ENCODE results near the gene AGAP3.

The AGAP3 gene

GRCh38 chr7:151078233-151079040 is 7.8 kb upstream of the AGAP3 start:
- no peak for FAIRE-seq
- no peak for DNase-seq (ENCODE audit: insufficient read length, low spot score)
- TF ChIP-seq TAF1 (IDR thresholded peaks at IDR 0.05; ENCODE audit: low read depth, low read length) (no peak), SPI1 (IDR thresholded peaks at IDR 0.05; ENCODE audit: low read depth, low read length) (no peak), POLR2AphosphoS5 (IDR thresholded peaks at IDR 0.05; ENCODE audit: low read depth, low read length) (no peak)

- DNase-seq (ENCODE audit: insufficient read length, low spot score) = no peak
- no peak for FAIRE-seq
- TF ChIP-seq PAX5 (IDR thresholded peaks at IDR 0.05; ENCODE audit: insufficient read depth, low read length, severe bottlenecking) (no peak), POLR2AphosphoS5 (IDR thresholded peaks at IDR 0.05; ENCODE audit: low read depth, low read length) (no peak)
These were observed 6.9 kb upstream of the AGAP3 start for GRCh38 chr7:151079199-151079910.

GRCh38 chr7:151080067-151080521 is 6.2 kb upstream of the AGAP3 start:
- TF ChIP-seq TAF1 (IDR thresholded peaks at IDR 0.05; ENCODE audit: low read depth, low read length) (no peak), POLR2AphosphoS5 (IDR thresholded peaks at IDR 0.05; ENCODE audit: low read depth, low read length) (0 out of 2 replicates have a peak, but pooled peaks have one; percentile 5)
- DNase-seq (ENCODE audit: insufficient read length, low spot score) (no peak), FAIRE-seq (no peak)

GRCh38 chr7:151080522-151081169 is 5.6 kb upstream of the AGAP3 start, which contains the start of gene FASTK:
Gene FASTK, minus strand, starts transcription at chr7:151080809. Its CDS starts 43 bp downstream, at chr7:151080766.
- peak; percentile 90 for FAIRE-seq
- TF ChIP-seq PAX5 (IDR thresholded peaks at IDR 0.05; ENCODE audit: insufficient read depth, low read length, severe bottlenecking) = no peak
- TF ChIP-seq SPI1 (IDR thresholded peaks at IDR 0.05; ENCODE audit: low read depth, low read length) = no peak
- peak; percentile 89 for TF ChIP-seq TAF1 (IDR thresholded peaks at IDR 0.05; ENCODE audit: low read depth, low read length)
- peak; percentile 81 for TF ChIP-seq POLR2AphosphoS5 (IDR thresholded peaks at IDR 0.05; ENCODE audit: low read depth, low read length)
- TF ChIP-seq POU2F2 (IDR thresholded peaks at IDR 0.05; ENCODE audit: low read depth, low read length) = no peak; the same call in 1 of the 2 replicates
- TF ChIP-seq POLR2A (IDR thresholded peaks at IDR 0.05; ENCODE audit: low read depth, low read length) = peak; percentile 84

GRCh38 chr7:151081170-151082101 is 4.8 kb upstream of the AGAP3 start:
- FAIRE-seq (no peak), DNase-seq (ENCODE audit: insufficient read length, low spot score) (no peak)
- TF ChIP-seq POU2F2 (IDR thresholded peaks at IDR 0.05; ENCODE audit: low read depth, low read length) (no peak), SPI1 (IDR thresholded peaks at IDR 0.05; ENCODE audit: low read depth, low read length) (no peak), POLR2AphosphoS5 (IDR thresholded peaks at IDR 0.05; ENCODE audit: low read depth, low read length) (no peak), TAF1 (IDR thresholded peaks at IDR 0.05; ENCODE audit: low read depth, low read length) (no peak), PAX5 (IDR thresholded peaks at IDR 0.05; ENCODE audit: insufficient read depth, low read length, severe bottlenecking) (no peak), POLR2A (IDR thresholded peaks at IDR 0.05; ENCODE audit: low read depth, low read length) (no peak)

More at GRCh38 chr7:151080522-151081169, 5.6 kb upstream of the AGAP3 start, which contains the start of gene FASTK:
- peak; percentile 98 for DNase-seq (ENCODE audit: insufficient read length, low spot score)

GRCh38 chr7:151082141-151083070 is 3.9 kb upstream of the AGAP3 start:
- no peak for TF ChIP-seq SPI1 (IDR thresholded peaks at IDR 0.05; ENCODE audit: low read depth, low read length)
- FAIRE-seq (no peak), DNase-seq (ENCODE audit: insufficient read length, low spot score) (no peak)

- TF ChIP-seq PAX5 (IDR thresholded peaks at IDR 0.05; ENCODE audit: insufficient read depth, low read length, severe bottlenecking) (no peak), SPI1 (IDR thresholded peaks at IDR 0.05; ENCODE audit: low read depth, low read length) (no peak), POLR2A (IDR thresholded peaks at IDR 0.05; ENCODE audit: low read depth, low read length) (no peak), POLR2AphosphoS5 (IDR thresholded peaks at IDR 0.05; ENCODE audit: low read depth, low read length) (no peak), TAF1 (IDR thresholded peaks at IDR 0.05; ENCODE audit: low read depth, low read length) (no peak), POU2F2 (IDR thresholded peaks at IDR 0.05; ENCODE audit: low read depth, low read length) (no peak)
- DNase-seq (ENCODE audit: insufficient read length, low spot score) (peak; percentile 79), FAIRE-seq (peak; percentile 70)
These were observed 3.0 kb upstream of the AGAP3 start, which contains the start of gene TMUB1 for GRCh38 chr7:151083071-151083823. Gene TMUB1, minus strand, starts transcription at chr7:151083493. Its CDS starts 930 bp downstream, at chr7:151082563.

GRCh38 chr7:151083824-151084160 is 2.5 kb upstream of the AGAP3 start:
- DNase-seq (ENCODE audit: insufficient read length, low spot score) = no peak
- no peak for FAIRE-seq

More at GRCh38 chr7:151083824-151084160, 2.5 kb upstream of the AGAP3 start:
- TF ChIP-seq POLR2AphosphoS5 (IDR thresholded peaks at IDR 0.05; ENCODE audit: low read depth, low read length) (no peak), TAF1 (IDR thresholded peaks at IDR 0.05; ENCODE audit: low read depth, low read length) (no peak), POLR2A (IDR thresholded peaks at IDR 0.05; ENCODE audit: low read depth, low read length) (no peak), SPI1 (IDR thresholded peaks at IDR 0.05; ENCODE audit: low read depth, low read length) (no peak), PAX5 (IDR thresholded peaks at IDR 0.05; ENCODE audit: insufficient read depth, low read length, severe bottlenecking) (no peak), POU2F2 (IDR thresholded peaks at IDR 0.05; ENCODE audit: low read depth, low read length) (no peak)

All from GM12891 (cell line).